ENCODE measurements around the gene HCFC2.

Gene HCFC2

DNA sequence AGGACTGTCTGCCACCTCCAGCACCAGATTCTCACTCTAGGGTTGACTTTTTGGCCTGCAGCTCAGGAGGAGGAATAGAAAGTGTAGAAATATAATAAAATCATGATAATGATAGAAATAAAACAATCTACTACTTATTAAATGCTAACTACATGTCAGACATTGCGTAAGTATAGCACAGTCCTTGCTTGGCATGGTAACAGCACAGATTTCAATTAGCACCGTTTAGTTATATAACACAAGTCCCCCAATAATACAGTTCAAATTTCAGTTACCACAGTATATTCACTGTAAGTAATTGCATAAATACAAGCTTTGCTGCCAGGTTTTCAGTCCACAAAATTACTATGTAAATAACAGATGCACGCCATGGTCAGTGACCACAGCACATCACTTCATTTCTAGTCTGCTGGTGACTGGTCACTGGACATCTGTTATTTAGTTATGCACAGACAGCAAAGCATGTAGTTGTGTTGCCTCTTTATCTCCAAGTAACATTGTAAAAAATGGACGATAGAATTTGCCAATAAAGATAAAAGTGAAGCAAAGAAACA, 7.8 kb upstream of the HCFC2 start:
- no peak for DNase-seq

DNA sequence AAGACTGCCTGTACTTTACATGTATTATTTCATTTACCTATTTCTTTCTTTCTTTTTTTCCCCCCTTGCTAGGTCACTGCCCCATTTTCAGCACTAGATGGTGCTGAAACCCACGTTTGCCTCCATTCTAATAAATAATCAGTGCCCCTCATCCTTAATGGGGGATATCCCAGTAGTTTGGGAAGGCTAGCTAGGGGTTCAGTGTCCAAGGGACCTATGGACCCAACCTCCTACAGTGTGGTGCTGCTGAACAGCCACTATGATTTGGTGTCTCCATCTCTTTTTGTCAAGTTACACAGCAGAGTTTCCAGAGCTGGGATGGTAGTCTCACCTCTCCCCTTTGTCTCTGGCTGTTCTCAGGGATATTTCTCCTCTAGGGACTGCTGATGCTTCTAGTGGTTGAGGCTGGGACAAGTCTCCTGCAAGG, 6.5 kb upstream of the HCFC2 start:
- no peak for DNase-seq

DNA sequence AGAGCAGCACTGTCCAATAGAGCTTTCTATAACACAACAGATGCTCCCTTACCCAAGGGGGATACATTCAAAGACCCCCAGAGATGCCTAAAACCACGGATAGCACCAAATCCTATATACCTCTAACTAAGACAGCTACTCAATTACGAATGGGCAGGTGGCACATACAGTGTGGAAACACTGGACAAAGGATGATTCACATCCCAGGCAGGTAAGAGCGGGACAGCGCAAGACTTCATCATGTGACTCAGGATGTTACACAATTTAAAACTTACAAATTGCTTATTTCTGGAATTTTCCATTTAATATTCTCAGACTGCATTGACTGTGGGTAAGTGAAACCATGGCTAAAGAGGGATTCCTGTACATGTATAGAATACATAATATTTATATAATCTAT, 5.5 kb upstream of the HCFC2 start:
- DNase-seq = no peak

DNA sequence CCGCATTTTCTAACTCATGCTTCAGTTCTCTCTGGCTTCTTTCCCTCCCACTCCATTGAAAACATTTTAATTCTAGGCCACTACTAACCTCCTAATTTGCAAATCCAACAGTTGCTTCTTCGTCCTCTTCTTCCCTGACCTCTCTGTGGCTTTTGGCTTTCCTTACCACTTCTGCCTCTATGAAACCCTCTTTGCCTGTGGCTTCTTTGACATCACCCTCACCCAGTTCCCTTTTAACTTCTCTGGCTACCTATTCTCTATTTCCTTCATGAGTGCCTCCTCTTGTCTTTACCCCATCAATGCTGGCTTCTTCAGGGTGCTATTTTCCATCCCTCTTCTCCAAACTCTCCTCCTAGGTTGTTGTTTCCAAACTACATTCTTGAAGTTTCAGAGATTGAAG, 4.4 kb upstream of the HCFC2 start:
- DNase-seq = no peak

DNA sequence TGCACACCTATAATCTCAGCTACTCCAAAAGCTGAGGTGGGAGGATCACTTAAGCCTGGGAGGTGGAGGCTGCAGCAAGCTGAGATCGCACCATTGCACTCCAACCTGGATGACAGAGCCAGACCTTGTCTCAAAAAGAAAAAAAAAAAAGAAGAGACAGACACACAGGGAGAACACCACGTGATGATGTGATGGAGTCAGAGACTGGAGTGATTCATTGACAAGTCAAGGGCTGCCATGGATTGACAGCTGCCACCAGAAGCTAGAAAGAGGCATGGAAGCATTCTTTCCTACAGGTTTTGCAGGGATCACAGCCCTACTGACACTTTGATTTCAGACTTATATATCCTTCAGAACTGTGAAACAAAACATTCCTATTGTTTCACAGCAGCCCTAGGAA, 3.5 kb upstream of the HCFC2 start:
- no peak for DNase-seq

DNA sequence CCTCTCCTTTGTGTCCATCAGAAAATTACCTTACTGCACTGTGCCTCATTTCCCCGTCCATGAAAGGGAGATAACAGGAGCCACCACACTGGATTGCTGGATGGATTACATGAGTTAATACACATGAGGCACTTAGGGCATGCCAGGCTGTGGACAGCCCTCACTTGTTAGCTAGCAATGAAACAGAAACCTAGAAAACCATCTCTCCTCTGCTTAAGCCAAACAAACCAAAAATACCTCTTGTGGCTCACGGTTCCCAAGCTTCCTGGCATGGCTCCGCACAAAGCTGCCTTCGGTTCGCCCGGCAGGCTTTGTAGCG, 660 bp upstream of the HCFC2 start:
- DNase-seq = peak in 2 of 58 donors; percentile 44 to 55

DNA sequence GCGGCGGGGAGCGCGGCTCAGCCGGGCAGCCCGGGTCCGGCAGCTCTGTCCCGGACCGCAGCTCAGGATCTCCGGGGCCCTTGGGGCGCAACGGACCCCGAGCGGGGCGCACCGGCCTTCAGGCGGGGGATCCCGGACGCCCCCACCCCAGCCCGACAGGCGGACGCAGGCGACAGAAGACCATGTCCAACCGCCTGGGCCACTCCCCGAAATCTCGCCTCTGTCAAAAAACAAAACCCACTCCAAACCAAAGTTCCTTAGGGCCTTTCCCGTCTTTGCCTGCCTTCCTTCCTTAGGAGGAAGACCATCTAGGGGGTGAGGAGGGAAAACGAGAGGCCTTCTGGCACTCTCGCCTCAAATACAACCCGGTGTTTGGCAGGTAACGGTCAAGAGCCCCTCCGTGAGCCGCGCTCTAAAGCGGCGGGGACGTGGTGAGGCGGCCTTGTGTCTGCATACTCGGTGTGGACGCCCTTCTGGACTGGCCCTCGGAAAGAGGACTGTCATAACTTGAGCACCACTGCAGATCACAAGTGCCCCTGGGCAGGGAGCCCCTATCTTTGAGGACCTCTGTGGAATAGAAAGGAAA, 604 bp downstream of the HCFC2 start:
- DNase-seq = peak in 15 of 58 donors; percentile 5 to 65 (median 32)

DNA sequence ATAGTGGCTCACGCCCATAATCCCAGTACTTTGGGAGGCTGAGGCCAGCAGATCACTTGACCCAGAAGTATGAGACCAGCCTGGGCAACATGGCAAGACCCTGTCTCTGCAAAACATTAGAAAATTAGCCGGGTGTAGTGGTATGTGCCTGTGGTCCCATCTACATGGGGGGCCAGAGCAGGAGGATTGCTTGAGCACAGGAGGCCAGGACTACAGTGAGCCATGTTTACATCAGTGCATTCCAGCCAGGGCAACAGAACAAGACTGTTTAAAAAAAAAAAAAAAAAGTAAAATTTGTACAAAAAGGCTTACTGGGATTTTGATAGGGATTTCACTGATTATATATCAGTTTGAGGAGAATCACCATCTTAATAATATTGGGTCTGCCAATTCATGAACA, 7.8 kb downstream of the HCFC2 start:
- DNase-seq = no peak

DNA sequence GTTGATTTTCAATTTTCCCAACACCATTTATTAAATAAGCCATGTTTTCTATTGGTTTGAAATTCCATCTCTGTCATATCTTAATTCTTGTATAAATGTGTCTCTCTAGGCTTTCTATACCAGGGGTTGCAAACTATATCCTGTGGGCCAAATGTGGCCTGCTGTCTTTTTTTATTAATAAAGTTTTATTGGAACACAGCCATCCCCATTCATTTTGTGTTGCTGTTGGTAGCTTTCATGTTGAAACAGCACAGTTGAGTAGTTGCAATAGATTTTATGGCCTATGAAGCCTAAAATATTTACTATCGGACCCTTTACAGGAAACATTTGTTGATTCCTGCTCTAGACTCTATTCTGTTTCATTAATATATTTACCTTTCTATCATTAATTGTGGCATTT, 9.4 kb downstream of the HCFC2 start:
- no peak for DNase-seq

DNA sequence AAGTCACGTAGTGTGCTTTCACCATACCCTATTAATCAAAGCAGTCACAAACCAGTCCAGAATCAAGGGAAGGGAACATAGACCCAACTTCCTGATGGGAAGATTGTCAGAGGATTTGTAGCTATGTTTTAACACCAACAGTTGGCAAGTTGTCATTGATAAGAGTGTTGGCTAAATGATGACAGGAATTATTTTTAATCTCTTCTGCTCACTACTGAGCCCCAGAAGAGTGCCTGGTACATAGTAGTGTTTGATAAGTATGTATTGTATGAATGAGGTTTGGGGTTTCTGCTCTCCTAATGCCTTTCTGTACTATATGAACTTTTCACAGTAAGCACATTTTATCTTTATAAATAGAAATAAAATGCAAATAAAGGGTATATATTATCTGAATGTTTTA, 14.7 kb downstream of the HCFC2 start:
- no peak for DNase-seq

DNA sequence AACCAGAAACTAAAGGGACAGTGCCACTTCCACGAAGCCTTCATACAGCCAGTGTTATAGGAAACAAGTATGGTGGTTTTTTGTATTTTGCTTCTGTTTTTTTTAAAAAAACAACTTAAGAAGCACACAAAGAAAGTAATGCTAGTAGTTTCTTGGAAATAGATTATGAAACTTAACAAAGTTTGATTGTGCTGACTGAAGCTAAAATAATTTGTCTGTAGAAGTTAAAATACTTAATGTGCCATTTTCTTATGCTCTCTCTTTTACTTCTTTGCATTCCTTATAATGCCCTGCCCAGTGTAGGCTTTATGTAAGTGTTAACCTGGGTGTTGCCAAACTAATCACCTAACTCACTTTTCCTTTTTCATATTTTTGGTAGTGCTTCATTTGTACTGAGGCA, 16.4 kb downstream of the HCFC2 start:
- DNase-seq = no peak

DNA sequence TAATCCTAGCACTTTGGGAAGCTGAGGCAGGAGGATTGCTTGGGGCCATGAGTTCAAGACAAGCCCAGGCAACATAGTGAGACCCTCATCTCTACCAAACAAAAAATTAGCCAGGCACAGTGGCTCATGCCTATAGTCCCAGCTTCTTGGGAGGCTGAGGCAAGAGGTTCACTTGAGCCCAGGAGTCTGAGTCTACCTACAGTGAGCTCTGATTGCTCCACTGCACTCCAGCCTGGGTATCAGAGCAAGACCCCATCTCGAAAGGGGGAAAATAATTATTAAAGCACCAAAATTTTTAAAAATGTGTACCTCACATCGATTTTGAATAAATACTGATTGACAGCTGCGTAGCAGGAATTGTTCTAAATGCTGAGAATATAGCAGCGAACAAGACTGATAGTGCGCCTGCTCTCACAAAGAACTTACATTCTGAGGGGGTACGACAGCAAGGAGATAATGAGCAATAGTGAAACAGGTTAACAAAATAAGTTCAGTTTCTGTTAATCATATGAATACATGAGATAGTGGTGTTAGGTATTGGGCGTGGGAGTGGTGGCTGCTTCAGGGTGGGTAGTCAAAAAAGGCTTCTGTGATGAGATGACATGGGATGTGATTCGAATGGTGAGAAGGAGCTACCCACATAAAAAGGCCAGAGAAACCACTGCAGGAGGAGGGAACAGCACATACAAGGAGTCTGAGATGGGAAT, 19.6 kb downstream of the HCFC2 start:
- DNase-seq = no peak

DNA sequence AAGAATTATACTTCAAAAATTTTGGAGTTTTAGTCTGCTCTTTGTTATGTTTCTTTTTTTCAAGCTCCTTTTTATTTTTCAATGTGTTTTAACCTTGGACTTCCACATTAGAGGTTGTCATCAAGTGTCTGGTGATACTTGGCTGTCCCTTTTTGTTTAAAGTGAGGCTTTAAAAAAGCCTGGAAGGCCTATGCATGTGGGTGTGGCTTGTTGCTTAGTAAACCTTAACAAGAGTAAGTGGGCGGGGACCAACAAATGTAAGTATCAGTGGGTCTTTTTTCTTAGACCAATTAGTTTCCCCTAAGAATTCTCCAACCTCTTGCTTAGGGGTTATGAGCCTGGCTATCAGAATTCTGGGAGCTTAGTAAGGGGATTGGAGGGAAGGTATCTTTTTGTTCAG, 26.4 kb downstream of the HCFC2 start:
- no peak for DNase-seq

DNA sequence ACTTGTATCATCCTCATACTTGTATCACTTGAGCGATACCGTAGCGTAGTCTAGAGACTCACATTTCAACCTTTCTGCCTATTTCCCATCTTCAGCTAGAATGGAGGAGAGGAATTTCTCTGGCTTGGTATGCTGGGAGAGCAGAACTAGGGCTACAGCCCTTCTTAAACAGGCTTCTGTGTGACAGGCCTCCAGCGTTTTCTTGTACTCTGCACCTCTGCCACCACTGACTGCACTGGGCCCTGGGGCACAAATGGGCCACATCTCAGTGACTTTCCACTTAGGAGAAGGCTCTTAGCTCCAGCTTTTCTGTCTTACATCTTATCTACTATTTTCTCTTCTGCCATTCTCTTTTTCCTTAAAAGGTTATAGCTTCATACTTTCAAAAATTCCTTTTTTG, 26.8 kb downstream of the HCFC2 start:
- DNase-seq = no peak

DNA sequence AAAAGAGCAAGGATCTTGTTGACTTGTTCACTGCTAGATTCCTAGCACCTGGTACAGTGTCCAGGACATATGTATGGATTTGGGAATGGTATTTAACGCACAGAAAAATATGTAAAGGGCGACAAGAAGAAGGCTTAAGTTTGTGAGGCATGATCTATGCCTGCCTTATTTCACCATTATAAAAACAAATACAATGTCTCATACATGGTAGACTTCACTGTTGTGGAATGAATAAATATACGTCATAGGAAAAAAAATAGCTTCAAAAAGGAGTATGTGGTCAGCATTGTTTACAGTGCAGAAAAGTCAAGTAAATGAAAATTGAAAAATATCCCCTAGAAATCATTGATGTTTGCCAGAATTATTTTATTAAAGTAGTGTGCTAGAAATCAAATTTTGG, 30.0 kb downstream of the HCFC2 start:
- DNase-seq = no peak

DNA sequence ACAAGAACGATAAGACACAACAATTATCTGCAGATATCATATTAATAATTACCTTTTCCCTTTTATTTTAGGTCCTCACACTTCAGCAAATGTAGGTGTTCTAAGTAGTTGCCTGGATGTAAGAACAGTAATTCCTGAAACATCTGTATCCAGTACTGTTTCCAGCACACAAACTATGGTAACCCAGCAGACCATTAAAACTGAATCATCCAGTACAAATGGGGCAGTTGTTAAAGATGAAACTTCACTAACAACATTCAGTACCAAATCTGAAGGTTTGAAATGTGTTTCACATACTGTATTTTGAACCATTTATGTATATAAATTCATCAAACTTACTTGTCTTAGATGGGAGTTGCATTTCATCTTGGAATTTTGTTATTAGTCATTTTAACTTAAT, 31.0 kb downstream of the HCFC2 start:
- no peak for DNase-seq

DNA sequence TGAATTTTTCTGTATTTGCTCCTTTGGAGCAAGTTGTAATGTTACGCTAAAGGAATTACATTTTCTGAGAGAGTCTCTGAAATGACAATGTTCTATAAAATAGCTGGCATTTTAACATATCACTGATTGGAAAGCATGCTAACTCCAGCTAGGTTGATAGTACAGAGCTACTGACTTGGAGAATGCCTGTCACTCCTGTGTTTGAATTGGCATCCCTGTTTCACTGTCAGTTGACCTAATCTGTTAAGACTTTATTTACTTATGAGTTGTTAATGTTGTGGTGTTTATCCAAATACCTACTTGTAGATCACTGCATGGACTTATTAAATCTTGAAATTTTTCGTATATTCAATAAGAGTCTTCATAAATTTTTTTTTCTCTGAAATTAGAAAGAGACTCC, 33.6 kb downstream of the HCFC2 start:
- DNase-seq = no peak

DNA sequence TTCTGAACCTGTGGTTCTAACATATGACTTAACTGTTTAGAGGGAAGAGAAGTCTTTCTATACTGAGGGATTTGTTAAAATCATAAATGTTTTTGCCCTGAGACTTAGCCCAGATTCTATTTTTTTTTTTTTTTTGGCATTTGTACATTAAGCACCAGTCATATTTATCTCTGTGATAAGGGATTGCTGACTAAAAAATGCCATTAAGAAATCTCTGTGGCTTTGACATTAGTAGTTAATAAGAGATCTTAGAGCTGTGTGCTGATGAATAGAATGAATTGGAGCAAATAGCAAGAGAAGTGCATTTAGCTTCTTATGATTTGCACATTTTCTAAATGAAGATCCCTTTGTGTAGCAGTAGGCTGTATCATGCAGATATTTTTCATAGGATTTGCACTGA, 41.1 kb downstream of the HCFC2 start:
- no peak for DNase-seq

DNA sequence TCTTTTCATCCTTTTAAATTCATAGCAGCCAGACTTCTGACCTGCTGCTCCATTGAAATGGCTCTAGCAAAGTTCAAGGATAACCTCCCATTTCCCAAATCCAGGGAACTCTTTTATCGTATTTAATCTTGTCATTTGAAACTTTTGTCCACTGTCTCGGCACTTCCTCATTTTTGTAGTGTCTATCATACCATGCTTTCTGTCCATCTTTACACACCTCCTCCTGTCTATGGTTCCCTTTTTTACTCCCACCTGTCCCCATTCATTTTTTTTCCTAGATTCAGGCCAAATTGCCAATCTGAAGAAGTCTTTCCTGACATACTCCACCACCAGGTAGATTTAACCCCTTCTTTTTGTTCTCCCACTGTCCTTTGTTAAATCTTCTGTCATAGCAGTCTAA, 42.6 kb downstream of the HCFC2 start:
- no peak for DNase-seq

DNA sequence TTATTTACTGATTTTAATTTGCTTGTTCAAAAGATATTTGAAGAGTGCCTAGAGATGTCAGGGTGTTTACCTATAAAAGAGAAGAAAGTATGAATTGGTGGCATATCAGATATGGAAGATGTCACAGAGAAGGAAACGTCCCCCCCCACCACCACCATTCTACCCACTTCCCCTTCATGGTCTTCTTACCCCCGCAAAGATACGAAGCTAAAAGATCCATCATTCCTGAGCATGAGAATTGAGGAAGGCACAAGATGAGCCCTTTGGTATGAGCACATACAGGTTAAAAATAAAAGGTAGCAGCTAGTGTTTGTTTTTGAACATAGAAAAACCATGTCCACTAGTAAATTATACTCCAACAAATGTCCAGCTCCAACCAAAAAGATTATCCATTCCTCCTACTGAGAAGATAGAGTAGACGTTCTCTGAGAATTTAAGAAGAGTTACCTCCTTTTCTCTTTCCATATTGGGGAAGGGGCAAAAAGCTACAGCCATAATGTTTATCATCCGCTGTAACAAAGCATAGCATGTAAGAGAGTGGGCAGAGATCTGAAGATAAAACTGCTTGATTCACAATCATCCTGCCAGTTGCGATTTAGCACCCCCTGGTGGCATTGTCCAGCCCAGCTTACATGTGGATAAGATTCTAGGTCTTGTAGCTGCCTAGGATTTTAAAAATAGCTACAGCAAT, 44.6 kb downstream of the HCFC2 start:
- peak in 50 of 58 donors; percentile 5 to 89 (median 56) for DNase-seq

DNA sequence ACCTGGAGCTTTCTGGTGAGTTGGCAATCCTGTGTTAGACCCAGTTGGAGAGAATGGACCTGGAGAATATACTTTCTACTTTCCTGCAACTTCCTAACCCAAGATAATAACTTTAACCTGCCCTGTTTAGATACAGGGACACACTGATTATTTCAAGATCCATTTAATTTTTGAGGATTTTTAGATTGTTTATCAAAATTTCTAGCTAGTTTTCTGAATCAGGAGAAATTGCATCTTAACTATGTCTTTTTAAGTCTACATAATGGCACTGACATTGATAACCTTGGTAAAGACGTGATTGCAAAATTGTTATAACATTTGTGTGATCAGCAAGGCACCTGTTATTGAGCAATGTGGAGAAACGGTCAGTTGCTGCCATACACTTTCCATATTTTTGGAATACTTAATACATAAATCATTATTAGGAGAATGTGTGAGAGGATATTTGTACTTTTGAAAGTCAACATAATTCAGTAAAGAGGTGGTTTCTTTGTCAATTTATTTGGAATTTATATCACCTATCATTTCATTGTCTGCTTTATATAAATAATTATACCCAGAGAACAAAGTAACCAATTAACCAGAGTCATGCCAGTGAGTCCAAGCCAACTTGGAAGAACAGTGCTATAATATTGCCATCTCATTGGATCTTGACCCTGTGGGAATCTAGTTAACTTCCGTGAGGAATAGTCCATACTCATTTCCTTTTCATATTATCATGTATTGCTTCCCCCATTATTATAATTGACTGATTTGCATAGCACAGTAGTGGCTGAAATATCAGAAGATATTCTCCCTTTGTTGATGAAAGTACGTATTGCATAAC, 45.3 kb downstream of the HCFC2 start:
- no peak for DNase-seq
